HUES48 (cell line): ENCODE measurements around the gene SOWAHD.
"Not testable (repeated sequence)": the region's sequence is repeated elsewhere in the genome, so short reads cannot be mapped to it uniquely, and the experiment has no call there.

ENCODE experiments used
- H3K27ac ChIP-seq: one replicate; pipeline ENCODE4 v1.7.0; 2013; ENCODE audit warnings: low read depth, low read length, inconsistent platforms
- H3K27me3 ChIP-seq: 2 replicates; pipeline ENCODE4 v1.6.1; 2013; ENCODE audit warnings: mild to moderate bottlenecking, low read length; ENCODE audit not compliant: control insufficient read depth, insufficient read depth
- H3K36me3 ChIP-seq: 2 replicates; pipeline ENCODE4 v1.6.1; 2013; ENCODE audit warnings: low read length; ENCODE audit not compliant: control insufficient read depth, insufficient read depth
- H3K4me1 ChIP-seq: 2 replicates; pipeline ENCODE4 v1.6.1; 2013; ENCODE audit warnings: mild to moderate bottlenecking, low read length; ENCODE audit not compliant: control insufficient read depth, insufficient read depth
- H3K4me3 ChIP-seq: 2 replicates; pipeline ENCODE4 v1.5.1; 2013; ENCODE audit warnings: mild to moderate bottlenecking, low read depth, low read length
- H3K9ac ChIP-seq: 2 replicates; pipeline ENCODE4 v1.6.1; 2013; ENCODE audit warnings: mild to moderate bottlenecking, low read depth, low read length, moderate library complexity
- H3K9me3 ChIP-seq: 2 replicates; pipeline ENCODE4 v1.6.1; 2013; ENCODE audit warnings: low read length; ENCODE audit not compliant: control insufficient read depth, insufficient read depth

SOWAHD gene

GRCh38 chrX:119758731-119759247 lies 401 bp downstream of the SOWAHD start:
- Histone ChIP-seq H3K27me3 (peaks cover 11% of the 10 kb centered on the region), H3K4me1 (peaks cover 19% of the 10 kb centered on the region), H3K4me3 (peak overlapping the region; percentile 63), H3K9ac (no peak overlapping the region), H3K9me3 (peaks cover 17% of the 10 kb centered on the region; the same call in 1 of the 2 replicates), H3K27ac (no peak overlapping the region), H3K36me3 (no peaks in the 10 kb centered on the region)

DNA sequence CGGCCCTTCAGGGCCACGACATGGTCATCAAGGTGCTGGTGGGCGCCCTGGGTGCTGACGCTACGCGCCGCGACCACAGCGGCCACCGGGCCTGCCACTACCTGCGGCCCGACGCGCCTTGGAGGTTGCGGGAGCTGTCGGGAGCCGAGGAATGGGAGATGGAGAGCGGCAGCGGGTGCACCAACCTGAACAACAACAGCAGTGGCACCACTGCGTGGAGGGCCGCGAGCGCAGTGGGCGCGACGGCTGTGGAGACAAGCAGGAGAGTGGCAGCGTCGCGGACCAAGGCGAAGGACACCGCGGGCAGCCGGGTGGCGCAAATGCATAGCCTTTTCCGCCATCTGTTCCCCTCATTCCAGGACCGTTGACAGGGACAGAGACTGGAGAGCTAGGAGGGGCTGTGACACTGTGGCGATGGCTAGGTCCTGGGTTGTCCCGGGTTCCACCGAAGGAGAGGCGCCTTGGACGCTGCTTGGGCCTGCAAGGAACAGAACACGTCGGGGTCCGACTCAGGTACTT lies 919 bp downstream of the SOWAHD start:
- Histone ChIP-seq H3K27me3 (peaks cover 11% of the 10 kb centered on the region), H3K4me3 (peak overlapping the region; percentile 63), H3K27ac (no peak overlapping the region), H3K9ac (no peak overlapping the region), H3K36me3 (no peaks in the 10 kb centered on the region), H3K9me3 (peaks cover 15% of the 10 kb centered on the region; the same call in 1 of the 2 replicates), H3K4me1 (peaks cover 19% of the 10 kb centered on the region)

GRCh38 chrX:119760026-119760877 lies 1.9 kb downstream of the SOWAHD start:
- Histone ChIP-seq H3K4me1 (peaks cover 19% of the 10 kb centered on the region), H3K9me3 (peaks cover 12% of the 10 kb centered on the region; the same call in 1 of the 2 replicates), H3K9ac (no peak overlapping the region), H3K27ac (no peak overlapping the region), H3K36me3 (no peaks in the 10 kb centered on the region), H3K27me3 (peaks cover 11% of the 10 kb centered on the region), H3K4me3 (peak overlapping the region; percentile 63)

- H3K27ac ChIP-seq, result peak overlapping the region; percentile 2
- 0 out of 2 replicates have a peak, but pooled peaks cover 4% of the 10 kb centered on the region for H3K4me1 ChIP-seq
- H3K27me3 ChIP-seq, result peaks cover 11% of the 10 kb centered on the region
- no peaks in the 10 kb centered on the region for H3K36me3 ChIP-seq
- H3K4me3 ChIP-seq, result no peak overlapping the region
- H3K9me3 ChIP-seq, result peaks cover 19% of the 10 kb centered on the region; the same call in 1 of the 2 replicates
- no peak overlapping the region for H3K9ac ChIP-seq
These were observed 4.3 kb downstream of the SOWAHD start for GRCh38 chrX:119762718-119763117.

DNA sequence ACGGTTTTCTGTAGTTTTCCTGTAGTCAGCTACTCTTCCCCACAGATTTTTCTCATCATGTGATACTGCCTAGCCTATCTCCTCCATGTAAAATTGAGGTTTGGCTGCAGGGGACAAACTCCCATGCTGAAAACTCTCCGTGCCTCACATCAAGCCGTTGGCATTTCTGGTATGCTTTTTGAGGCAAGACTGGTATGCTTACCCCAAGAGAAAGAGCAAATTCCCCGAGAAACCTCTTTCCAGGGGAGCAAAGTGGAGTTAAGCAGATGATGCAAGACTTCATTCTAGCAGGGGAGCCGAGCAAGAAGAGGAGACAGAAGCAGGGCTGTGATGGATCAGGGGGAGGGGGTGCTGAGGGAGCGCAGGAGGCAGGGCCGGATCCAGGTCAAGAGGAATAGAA lies 4.8 kb downstream of the SOWAHD start:
- no peak overlapping the region for H3K4me3 ChIP-seq
- H3K27me3 ChIP-seq, result peaks cover 11% of the 10 kb centered on the region
- peak overlapping the region; percentile 2 for H3K27ac ChIP-seq
- H3K4me1 ChIP-seq, result 0 out of 2 replicates have a peak, but pooled peaks cover 4% of the 10 kb centered on the region
- H3K9me3 ChIP-seq, result peaks cover 19% of the 10 kb centered on the region; the same call in 1 of the 2 replicates
- H3K36me3 ChIP-seq, result no peaks in the 10 kb centered on the region
- no peak overlapping the region for H3K9ac ChIP-seq

GRCh38 chrX:119763836-119764387 lies 5.5 kb downstream of the SOWAHD start:
- Histone ChIP-seq H3K9me3 (peaks cover 24% of the 10 kb centered on the region; the same call in 1 of the 2 replicates), H3K4me1 (0 out of 2 replicates have a peak, but pooled peaks cover 4% of the 10 kb centered on the region), H3K9ac (no peak overlapping the region)

GRCh38 chrX:119768436-119768835 lies 10.0 kb downstream of the SOWAHD start:
- not testable (repeated sequence) for H3K36me3 ChIP-seq, H3K4me3 ChIP-seq, H3K27me3 ChIP-seq, H3K4me1 ChIP-seq, H3K9ac ChIP-seq, H3K27ac ChIP-seq
- peaks cover 29% of the 10 kb centered on the region for H3K9me3 ChIP-seq

More at GRCh38 chrX:119763836-119764387, 5.5 kb downstream of the SOWAHD start:
- H3K27me3 ChIP-seq, result peaks cover 11% of the 10 kb centered on the region
- H3K4me3 ChIP-seq, result no peak overlapping the region
- H3K36me3 ChIP-seq, result no peaks in the 10 kb centered on the region
- no peak overlapping the region for H3K27ac ChIP-seq

DNA sequence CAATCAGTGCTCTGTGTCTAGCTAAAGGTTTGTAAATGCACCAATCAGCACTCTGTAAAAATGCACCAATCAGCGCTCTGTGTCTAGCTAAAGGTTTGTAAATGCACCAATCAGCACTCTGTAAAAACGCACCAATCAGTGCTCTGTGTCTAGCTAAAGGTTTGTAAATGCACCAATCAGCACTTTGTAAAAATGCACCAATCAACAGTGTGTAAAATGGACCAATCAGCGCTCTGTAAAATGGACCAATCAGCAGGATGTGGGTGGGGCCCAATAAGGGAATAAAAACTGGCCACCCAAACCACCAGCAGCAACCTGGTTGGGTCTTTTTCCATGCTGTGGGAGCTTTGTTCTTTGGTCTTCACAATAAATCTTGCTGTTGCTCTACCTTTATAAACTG lies 11.0 kb downstream of the SOWAHD start:
- H3K9me3 ChIP-seq, result peaks cover 33% of the 10 kb centered on the region
- H3K36me3 ChIP-seq, H3K4me3 ChIP-seq, H3K4me1 ChIP-seq, H3K27ac ChIP-seq, H3K9ac ChIP-seq, H3K27me3 ChIP-seq: not testable (repeated sequence)

DNA sequence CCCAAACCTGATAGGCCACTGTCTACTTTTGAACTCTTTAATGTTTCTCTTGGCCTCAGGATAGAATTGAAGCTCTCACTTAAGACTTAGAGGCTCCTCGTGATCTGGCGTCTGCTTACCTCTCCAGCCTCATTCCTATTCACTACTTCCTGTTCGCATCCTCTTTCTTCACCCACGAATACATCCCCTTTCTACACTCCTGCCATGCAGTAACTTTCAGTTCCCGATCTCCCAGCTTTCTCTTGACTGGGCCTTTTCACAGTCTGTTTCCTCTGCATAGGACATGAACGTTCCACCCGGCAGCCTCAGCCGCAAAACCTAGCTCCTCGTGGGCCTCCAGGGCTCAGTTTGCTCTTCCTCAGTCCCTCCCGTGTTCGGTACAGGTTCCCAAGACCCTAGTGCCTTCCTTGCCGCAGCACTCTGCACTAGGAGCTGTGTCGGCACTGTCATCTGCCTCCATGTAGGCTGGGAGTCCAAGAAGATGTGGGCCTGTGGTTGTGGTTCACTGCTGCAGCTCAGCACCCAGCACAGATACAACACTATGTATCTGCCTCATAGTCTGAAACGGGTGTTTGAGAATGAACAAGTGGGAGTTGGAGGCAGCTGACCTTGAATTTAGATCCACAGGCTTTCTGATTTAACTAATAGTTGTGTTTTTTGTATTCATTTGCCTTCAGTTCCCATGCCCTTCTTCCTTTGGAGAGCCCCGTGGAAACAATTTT lies 17.3 kb downstream of the SOWAHD start:
- H3K4me3 ChIP-seq, result no peak overlapping the region
- no peak overlapping the region for H3K27ac ChIP-seq
- no peaks in the 10 kb centered on the region for H3K4me1 ChIP-seq
- H3K36me3 ChIP-seq, result no peaks in the 10 kb centered on the region
- H3K27me3 ChIP-seq, result no peaks in the 10 kb centered on the region
- H3K9ac ChIP-seq, result no peak overlapping the region
- H3K9me3 ChIP-seq, result peaks cover 23% of the 10 kb centered on the region

DNA sequence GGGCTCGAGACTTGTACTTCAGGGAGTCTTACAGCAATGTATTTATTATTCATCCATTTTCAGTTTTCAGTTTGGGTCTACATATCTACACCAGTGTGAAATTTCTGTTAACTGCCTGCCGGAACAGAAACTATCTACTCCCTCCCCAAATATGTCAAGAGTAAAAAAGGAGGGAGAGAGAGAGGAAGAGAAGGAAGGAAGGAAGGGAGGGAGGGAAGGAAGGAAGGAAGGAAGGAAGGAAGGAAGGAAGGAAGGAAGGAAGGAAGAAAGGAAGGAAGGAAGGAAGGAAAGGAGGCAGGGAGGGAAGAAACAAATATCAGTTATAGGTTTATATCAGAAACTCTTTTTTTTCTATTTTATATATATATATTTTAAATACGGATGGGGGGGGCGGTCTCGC lies 20.4 kb downstream of the SOWAHD start:
- H3K27ac ChIP-seq, result no peak overlapping the region

More for the DNA sequence above, 20.4 kb downstream of the SOWAHD start:
- no peak overlapping the region for H3K9ac ChIP-seq
- H3K4me1 ChIP-seq, result no peaks in the 10 kb centered on the region
- no peak overlapping the region for H3K4me3 ChIP-seq
- H3K36me3 ChIP-seq, result peaks cover 18% of the 10 kb centered on the region
- no peaks in the 10 kb centered on the region for H3K27me3 ChIP-seq
- peaks cover 27% of the 10 kb centered on the region for H3K9me3 ChIP-seq
